T-helper 1 cell treated with Interleukin-12 subunit alpha and Interleukin-12 subunit beta and Interleukin-4 antibody, amounts not matched to agents 30 ng/mL and 1 ng/mL, for 36 hours (primary cell): ENCODE data around the gene ARHGAP26. TPM values are rescaled to one million over a fixed set of nuclear protein-coding genes. Genes with fewer than 3 reads are reported as not detected.

Experiments
- intact Hi-C: fragments of 100-400 bp; cut with micrococcal nuclease; formaldehyde crosslinking; loops from one replicate; pipeline ENCODE4 v1.15.1; 2024
- total RNA-seq: library from RNA; stranded (reverse); gene quantifications from 2 replicates; pipeline ENCODE4 v1.2.3, GENCODE V29; 2022

Gene ARHGAP26
- total RNA-seq, 1 donor from 2014 or later, result 31.8 TPM

GRCh38 chr5:142845402-142845921 is 75.3 kb downstream of the ARHGAP26 start:
- intact Hi-C loops, result no loop called here

- intact Hi-C loops, result no loop called here
These were observed 75.8 kb downstream of the ARHGAP26 start for GRCh38 chr5:142845954-142846398.

- intact Hi-C loops, result no loop called here
These were observed 76.2 kb downstream of the ARHGAP26 start for GRCh38 chr5:142846406-142846805.

GRCh38 chr5:142847898-142848790 is 78.0 kb downstream of the ARHGAP26 start:
- intact Hi-C loops, result no loop called here

- intact Hi-C loops, result no loop called here
These were observed 79.3 kb downstream of the ARHGAP26 start for GRCh38 chr5:142849466-142849865.

GRCh38 chr5:142849880-142850279 is 79.7 kb downstream of the ARHGAP26 start:
- intact Hi-C loops, result no loop called here

- intact Hi-C loops, result no loop called here
These were observed 81.6 kb downstream of the ARHGAP26 start for GRCh38 chr5:142851731-142852130.

- intact Hi-C loops, result no loop called here
These were observed 82.4 kb downstream of the ARHGAP26 start for GRCh38 chr5:142852416-142853198.

- intact Hi-C loops, result no loop called here
These were observed 83.5 kb downstream of the ARHGAP26 start for GRCh38 chr5:142853682-142854081.

GRCh38 chr5:142856269-142856782 is 86.1 kb downstream of the ARHGAP26 start:
- intact Hi-C loops, result loop anchor here (1.0 kb wide), 1 partner anchor 8 kb away; no protein-coding TSS in a partner anchor

- intact Hi-C loops, result no loop called here
These were observed 87.2 kb downstream of the ARHGAP26 start for GRCh38 chr5:142857405-142857804.

- intact Hi-C loops, result no loop called here
These were observed 88.9 kb downstream of the ARHGAP26 start for GRCh38 chr5:142859037-142859436.

- intact Hi-C loops, result no loop called here
These were observed 90.1 kb downstream of the ARHGAP26 start for GRCh38 chr5:142860270-142860669.

GRCh38 chr5:142861011-142861410 is 90.8 kb downstream of the ARHGAP26 start:
- intact Hi-C loops, result no loop called here

- intact Hi-C loops, result no loop called here
These were observed 92.4 kb downstream of the ARHGAP26 start for GRCh38 chr5:142862594-142862993.

GRCh38 chr5:142863856-142864255 is 93.7 kb downstream of the ARHGAP26 start:
- intact Hi-C loops, result loop anchor here (1.0 kb wide), 1 partner anchor 8 kb away; no protein-coding TSS in a partner anchor

GRCh38 chr5:142864290-142865260 is 94.4 kb downstream of the ARHGAP26 start:
- intact Hi-C loops, result loop anchor here (1.0 kb wide), 1 partner anchor 8 kb away; no protein-coding TSS in a partner anchor

- intact Hi-C loops, result no loop called here
These were observed 95.5 kb downstream of the ARHGAP26 start for GRCh38 chr5:142865631-142866030.

GRCh38 chr5:142866563-142867275 is 96.5 kb downstream of the ARHGAP26 start:
- intact Hi-C loops, result loop anchor here (1.0 kb wide), 8 partner anchors 14 to 211 kb away; partner anchors contain the start of gene ARHGAP26

GRCh38 chr5:142869886-142870285 is 99.7 kb downstream of the ARHGAP26 start:
- intact Hi-C loops, result no loop called here
